ENCODE measurements around the gene GRIK4. TPM values are rescaled to one million over a fixed set of nuclear protein-coding genes. Genes with fewer than 3 reads are reported as not detected.

Gene GRIK4
- total RNA-seq, 4 donors from 2014 or later: 0.57 to 0.85 TPM; not detected in 2

DNA sequence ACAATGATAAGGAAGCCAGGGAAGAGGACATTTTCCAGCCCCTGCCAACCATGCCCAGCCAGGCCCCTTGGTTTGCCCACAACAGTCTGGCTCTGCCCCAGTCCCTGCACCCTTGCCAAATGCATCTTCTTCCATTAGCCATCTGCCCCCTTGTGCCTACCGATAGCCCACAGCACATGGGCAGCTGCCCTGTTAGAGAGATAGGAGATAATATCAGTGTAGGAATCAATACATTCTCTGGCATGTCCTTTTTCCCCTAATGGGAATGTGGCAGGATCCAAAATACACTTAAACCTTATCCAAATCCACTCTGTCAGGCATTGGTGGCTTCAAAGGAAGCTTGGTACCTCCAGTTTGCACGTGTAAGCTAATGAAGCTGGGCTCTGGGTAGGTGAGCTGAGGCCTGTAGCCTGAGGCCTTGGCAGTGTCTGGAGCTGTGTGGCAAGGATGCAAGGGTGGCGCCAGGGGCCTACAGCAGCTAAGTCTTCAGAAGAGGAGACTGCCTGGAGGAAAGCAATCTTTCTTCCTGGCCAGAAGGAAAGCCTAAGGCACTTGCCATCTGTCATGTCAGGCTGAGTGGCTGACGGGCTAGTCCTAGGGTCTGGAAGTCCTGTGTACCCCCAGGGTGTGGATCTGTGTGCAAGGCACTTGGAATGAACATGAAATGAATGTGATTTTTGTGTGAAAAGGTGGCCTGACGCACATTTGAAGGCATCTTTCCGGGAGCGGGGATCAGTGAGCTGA, 348.2 kb downstream of the GRIK4 start:
- TF ChIP-seq, protein P1, sequence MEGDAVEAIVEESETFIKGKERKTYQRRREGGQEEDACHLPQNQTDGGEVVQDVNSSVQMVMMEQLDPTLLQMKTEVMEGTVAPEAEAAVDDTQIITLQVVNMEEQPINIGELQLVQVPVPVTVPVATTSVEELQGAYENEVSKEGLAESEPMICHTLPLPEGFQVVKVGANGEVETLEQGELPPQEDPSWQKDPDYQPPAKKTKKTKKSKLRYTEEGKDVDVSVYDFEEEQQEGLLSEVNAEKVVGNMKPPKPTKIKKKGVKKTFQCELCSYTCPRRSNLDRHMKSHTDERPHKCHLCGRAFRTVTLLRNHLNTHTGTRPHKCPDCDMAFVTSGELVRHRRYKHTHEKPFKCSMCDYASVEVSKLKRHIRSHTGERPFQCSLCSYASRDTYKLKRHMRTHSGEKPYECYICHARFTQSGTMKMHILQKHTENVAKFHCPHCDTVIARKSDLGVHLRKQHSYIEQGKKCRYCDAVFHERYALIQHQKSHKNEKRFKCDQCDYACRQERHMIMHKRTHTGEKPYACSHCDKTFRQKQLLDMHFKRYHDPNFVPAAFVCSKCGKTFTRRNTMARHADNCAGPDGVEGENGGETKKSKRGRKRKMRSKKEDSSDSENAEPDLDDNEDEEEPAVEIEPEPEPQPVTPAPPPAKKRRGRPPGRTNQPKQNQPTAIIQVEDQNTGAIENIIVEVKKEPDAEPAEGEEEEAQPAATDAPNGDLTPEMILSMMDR (IDR thresholded peaks at IDR 0.05; ENCODE audit: low read depth): no peak

DNA sequence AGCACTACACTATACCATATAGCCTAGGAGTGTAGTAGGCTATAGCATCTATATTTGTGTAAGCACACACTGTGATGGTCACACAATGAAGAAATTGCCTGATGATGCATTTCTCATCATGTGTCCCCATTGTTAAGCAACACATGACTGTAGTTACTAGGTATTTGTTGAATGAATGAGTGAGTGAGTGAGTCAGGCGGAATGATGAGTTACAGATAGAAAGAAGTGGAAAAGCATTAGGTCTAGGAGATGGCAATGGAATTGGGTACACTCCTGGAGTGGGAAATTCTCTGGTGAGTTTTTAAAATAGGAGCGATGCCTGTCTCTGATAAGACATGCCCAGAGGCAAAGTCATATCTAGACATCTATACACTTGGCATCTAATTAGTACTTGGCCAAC, 351.8 kb downstream of the GRIK4 start:
- TF ChIP-seq, protein P1 (IDR thresholded peaks at IDR 0.05; ENCODE audit: low read depth): no peak

DNA sequence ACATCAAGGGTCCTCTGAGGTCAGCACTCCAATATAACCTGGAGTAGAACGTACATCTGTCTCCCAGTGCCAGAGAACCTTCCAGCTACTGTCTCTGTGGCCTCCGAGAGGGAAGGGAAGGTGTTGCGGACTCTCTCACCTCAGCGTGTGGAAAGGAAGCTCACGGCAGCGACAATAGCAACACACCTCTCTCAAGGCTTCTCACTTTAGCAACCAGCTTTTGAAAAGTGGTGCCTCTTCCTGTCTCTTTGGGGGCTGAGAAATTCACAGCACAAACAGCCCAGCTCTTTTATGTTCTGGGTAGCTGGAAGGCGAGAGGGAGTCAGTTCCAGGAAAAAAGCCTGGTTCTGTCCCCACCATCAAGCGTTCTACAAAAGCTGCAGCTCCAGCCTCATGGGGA, 355.5 kb downstream of the GRIK4 start:
- TF ChIP-seq, protein P1 (IDR thresholded peaks at IDR 0.05; ENCODE audit: low read depth): no peak

DNA sequence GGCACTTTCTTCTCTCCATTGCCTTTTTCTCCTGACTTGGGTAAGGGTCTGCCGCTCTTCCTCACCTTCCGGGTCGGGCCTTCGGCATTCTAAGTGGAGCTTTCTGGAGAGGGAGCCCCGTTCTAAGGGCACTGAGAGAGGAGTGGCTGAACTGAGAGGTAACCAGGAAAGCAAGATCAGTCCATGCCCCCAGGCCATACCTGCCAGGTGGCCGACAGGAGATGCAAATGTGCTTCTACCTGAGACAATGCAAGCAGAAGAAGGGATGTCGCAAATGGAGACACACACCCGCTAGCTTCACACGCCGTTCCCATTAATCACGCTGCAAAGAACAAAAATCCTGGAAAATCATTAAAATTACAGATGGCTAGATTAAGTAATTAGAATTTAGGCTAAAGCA, 356.0 kb downstream of the GRIK4 start:
- TF ChIP-seq, protein P1 (IDR thresholded peaks at IDR 0.05; ENCODE audit: low read depth): no peak

DNA sequence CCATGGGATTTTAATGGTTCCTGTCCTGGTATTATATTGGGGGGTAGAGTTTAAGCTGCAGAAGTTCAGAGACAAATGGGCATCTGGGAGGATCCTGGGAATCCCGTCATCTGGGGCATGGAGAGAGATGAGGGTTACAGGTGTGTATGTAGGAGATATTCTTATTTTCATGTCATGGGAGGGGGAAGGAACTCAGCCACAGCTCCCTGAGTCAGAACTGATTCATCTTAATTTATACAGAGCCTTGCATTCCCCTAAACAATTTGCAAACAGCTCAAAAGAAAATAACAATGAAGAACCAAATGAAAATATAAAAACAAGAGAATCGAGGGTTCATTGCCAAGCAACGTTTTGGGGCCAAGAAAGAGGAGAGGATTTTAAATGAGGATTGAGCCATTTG, 356.4 kb downstream of the GRIK4 start:
- TF ChIP-seq, protein P1 (IDR thresholded peaks at IDR 0.05; ENCODE audit: low read depth): no peak

DNA sequence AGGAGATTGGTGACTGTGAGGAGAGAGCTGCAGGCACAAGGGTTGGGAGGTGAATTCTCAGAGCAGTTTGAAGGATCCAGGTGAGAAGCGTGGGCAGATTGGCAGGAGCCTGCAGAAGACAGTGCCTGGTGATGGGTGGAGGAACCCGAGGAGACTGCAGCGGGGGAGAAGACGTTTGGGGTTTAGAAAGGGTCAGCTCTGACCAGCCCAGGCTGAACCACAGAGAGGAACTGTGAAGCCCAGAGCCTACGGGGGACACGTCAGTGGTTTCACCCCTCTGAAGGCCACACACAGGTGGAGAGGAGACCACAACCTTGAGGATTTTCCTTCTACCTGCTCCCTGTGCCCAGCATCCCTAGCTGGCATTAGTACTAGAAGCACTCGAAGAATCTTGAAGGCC, 357.5 kb downstream of the GRIK4 start:
- TF ChIP-seq, protein P1 (IDR thresholded peaks at IDR 0.05; ENCODE audit: low read depth): no peak

DNA sequence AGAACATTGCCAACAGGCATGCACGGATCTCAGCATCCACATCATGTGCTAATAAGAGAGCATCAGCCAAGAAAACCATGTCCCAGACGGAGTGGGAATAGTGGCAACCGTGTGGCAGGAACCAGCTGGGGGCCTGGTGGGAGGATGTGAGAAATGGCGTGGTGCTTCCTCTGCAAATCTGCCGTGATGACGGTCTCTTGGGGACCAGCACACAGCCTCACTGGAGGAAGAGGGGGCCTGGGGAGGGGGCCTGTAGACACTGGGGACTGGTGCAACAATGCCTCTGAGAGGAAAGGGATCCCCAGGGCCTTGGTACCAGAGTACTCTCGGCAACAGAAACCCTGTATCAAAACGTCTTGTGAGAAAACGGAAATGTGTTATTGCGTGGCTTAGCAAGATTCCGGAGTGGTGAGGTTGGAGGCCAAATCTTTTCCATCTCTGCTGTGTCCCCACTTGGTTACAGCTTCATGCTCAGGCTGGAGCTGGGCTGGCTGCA, 358.0 kb downstream of the GRIK4 start:
- TF ChIP-seq, protein P1 (IDR thresholded peaks at IDR 0.05; ENCODE audit: low read depth): no peak
